PC-3 (cell line): ENCODE measurements around the gene SEMA3A. TPM values are rescaled to one million over a fixed set of nuclear protein-coding genes. Genes with fewer than 3 reads are reported as not detected.
"Not testable (repeated sequence)": the region's sequence is repeated elsewhere in the genome, so short reads cannot be mapped to it uniquely, and the experiment has no call there.

Experiments used
- ATAC-seq: fragments of 200-7000 bp; cut with Tn5 transposase; 2 replicates; pipeline ENCODE4 v1.9.1; 2020; ENCODE audit warnings: mild to moderate bottlenecking, moderate library complexity
- Bru-seq: library from RNA; stranded (reverse); fragments of 400-500 nt; gene quantifications from one replicate; lab custom pipeline; 2021; lab: Mats Ljungman, UMichigan
- BruChase-seq, 2 experiments: library from RNA; stranded (reverse); fragments of 400-500 nt; gene quantifications; one replicate each; lab custom pipeline; 2021; lab: Mats Ljungman, UMichigan
- BruUV-seq: library from RNA; stranded (reverse); fragments of 400-500 nt; replicated peaks from 2 replicates; lab custom pipeline; 2021; lab: Mats Ljungman, UMichigan
- CTCF ChIA-PET: fragments of 300-600 bp; sonication (Branson Sonifier 250); formaldehyde crosslinking; loops from one replicate; lab custom pipeline; 2022; ENCODE audit warnings: antibody characterized with exemption; lab: Charles Lee
- POLR2A ChIA-PET: fragments of 300-600 bp; sonication (Branson Sonifier 250); formaldehyde crosslinking; loops from one replicate; lab custom pipeline; 2022; ENCODE audit warnings: antibody characterized with exemption; ENCODE audit not compliant: unreplicated experiment; lab: Charles Lee
- DNase-seq: peaks from one replicate; pipeline ENCODE4 v3.0.0-alpha.2; 2015
- H2AFZ ChIP-seq: fragments of 300-600 bp; sonication (generic); 2 replicates; pipeline ENCODE4 v1.6.0; 2016; ENCODE audit warnings: antibody characterized with exemption, low read length
- H3F3A ChIP-seq: fragments of 300-600 bp; sonication (generic); one replicate; pipeline ENCODE4 v1.6.0; 2017; ENCODE audit warnings: antibody characterized with exemption, low read length, control low read depth, mild to moderate bottlenecking; ENCODE audit not compliant: unreplicated experiment
- H3K27ac ChIP-seq: fragments of 300-600 bp; sonication (generic); 2 replicates; pipeline ENCODE4 v1.5.1; 2016; ENCODE audit warnings: mild to moderate bottlenecking, low read length
- H3K27me3 ChIP-seq: fragments of 300-600 bp; sonication (generic); 2 replicates; pipeline ENCODE4 v1.6.1; 2016; ENCODE audit warnings: low read length, mixed read lengths
- H3K36me3 ChIP-seq: fragments of 300-600 bp; sonication (generic); 2 replicates; pipeline ENCODE4 v1.6.1; 2016; ENCODE audit warnings: low read depth, mixed run types, low read length, mixed read lengths
- H3K4me1 ChIP-seq: fragments of 300-600 bp; sonication (generic); 2 replicates; pipeline ENCODE4 v1.5.1; 2016; ENCODE audit warnings: low read length; ENCODE audit not compliant: insufficient read depth
- H3K4me2 ChIP-seq: fragments of 300-600 bp; sonication (generic); 2 replicates; pipeline ENCODE4 v1.6.0; 2016; ENCODE audit warnings: low read length
- H3K4me3 ChIP-seq: fragments of 300-600 bp; sonication (generic); 2 replicates; pipeline ENCODE4 v1.5.1; 2016; ENCODE audit warnings: mild to moderate bottlenecking, low read length, mixed read lengths
- H3K79me2 ChIP-seq: fragments of 300-600 bp; sonication (generic); 2 replicates; pipeline ENCODE4 v1.6.1; 2017; ENCODE audit warnings: low read length, mixed read lengths
- H3K9ac ChIP-seq: fragments of 300-600 bp; sonication (generic); 2 replicates; pipeline ENCODE4 v1.6.0; 2016; ENCODE audit warnings: mild to moderate bottlenecking, low read length
- H3K9me2 ChIP-seq: fragments of 300-600 bp; sonication (generic); replicated peaks from 2 replicates; pipeline ENCODE4 v1.6.1; 2016; ENCODE audit warnings: mixed run types, low read length, mixed read lengths
- H3K9me3 ChIP-seq: fragments of 300-600 bp; sonication (generic); 2 replicates; pipeline ENCODE4 v1.6.1; 2016; ENCODE audit warnings: low read length, mixed read lengths
- H4K20me1 ChIP-seq: fragments of 300-600 bp; sonication (generic); 2 replicates; pipeline ENCODE4 v1.6.1; 2016; ENCODE audit warnings: low read length, mixed read lengths
- CTCF ChIP-seq: fragments of 300-600 bp; sonication (generic); conservative IDR thresholded peaks from 2 replicates; pipeline ENCODE4 v1.5.1; 2017; ENCODE audit warnings: antibody characterized with exemption, low read depth, mild to moderate bottlenecking, low read length
- EZH2 ChIP-seq: fragments of 300-600 bp; sonication (generic); IDR thresholded peaks from one replicate; pipeline ENCODE4 v1.6.1; 2017; ENCODE audit warnings: antibody characterized with exemption, mild to moderate bottlenecking, low read length; ENCODE audit not compliant: unreplicated experiment
- EZH2phosphoT487 ChIP-seq: fragments of 300-600 bp; sonication (generic); IDR thresholded peaks from 2 replicates; pipeline ENCODE4 v1.6.1; 2018; ENCODE audit warnings: mild to moderate bottlenecking, antibody characterized with exemption, low read length, borderline replicate concordance
- intact Hi-C: fragments of 100-400 bp; cut with micrococcal nuclease; formaldehyde crosslinking; loops from 2 replicates; pipeline ENCODE4 v1.9.0; 2023
- long read RNA-seq: library from polyadenylated mRNA; unstranded; transcript quantifications from one replicate; pipeline ENCODE4 v2.0.0, GENCODE V29; 2021; ENCODE audit not compliant: unreplicated experiment
- total RNA-seq: library from RNA; depleted of rRNA; stranded (reverse); fragments of >200 nt; gene quantifications from 2 replicates; pipeline ENCODE4 v1.2.3, GENCODE V29; 2014; rRNA removed

The SEMA3A gene
- total RNA-seq (13.7 and 16.9 TPM in 2 replicates), Bru-seq, nascent RNA (percentile 88 among the genes with signal in this experiment), BruChase-seq, experiment 1, labeled RNA remaining after a 6-hour chase (percentile 65 among the genes with signal in this experiment), BruChase-seq, experiment 2, labeled RNA remaining after a 2-hour chase (percentile 66 among the genes with signal in this experiment)
- long read RNA-seq, full-length matches to known transcripts = 39 of 65 reads
- long read RNA-seq, partial matches to known transcripts = 4 of 65 reads
- long read RNA-seq, other reads (novel, unspliced or antisense) = 22 of 65 reads

GRCh38 chr7:84194484-84195271 is at the start of gene SEMA3A:
TSS of gene SEMA3A (minus strand) at chr7:84194789. CDS start at chr7:84194586, 203 bp downstream.
- BruUV-seq = TSS peak; percentile 56
- H3F3A ChIP-seq = no peaks in the 10 kb centered on the region

GRCh38 chr7:84243037-84243436 is 48.4 kb upstream of the SEMA3A start:
- H3K36me3 ChIP-seq, H3K4me3 ChIP-seq, H3K9me3 ChIP-seq, H3K4me2 ChIP-seq, H3K79me2 ChIP-seq, intact Hi-C loops, H2AFZ ChIP-seq, H3K9me2 ChIP-seq, H3K27me3 ChIP-seq, H4K20me1 ChIP-seq, ATAC-seq, POLR2A ChIA-PET, H3K9ac ChIP-seq, BruUV-seq, DNase-seq, H3K27ac ChIP-seq, CTCF ChIA-PET, H3F3A ChIP-seq: not testable (repeated sequence)
- H3K4me1 ChIP-seq = peaks cover 19% of the 10 kb centered on the region

More at GRCh38 chr7:84194484-84195271, at the start of gene SEMA3A:
- Histone ChIP-seq H3K4me3 (peak within 1 kb of the TSS; percentile 79), H3K9ac (peak within 1 kb of the TSS; percentile 96), H2AFZ (peak within 1 kb of the TSS; percentile 62), H3K27me3 (no peaks in the 10 kb centered on the region), H3K36me3 (no peaks in the 10 kb centered on the region), H3K9me2 (no peaks in the 10 kb centered on the region), H3K4me1 (peaks cover 36% of the 10 kb centered on the region), H3K79me2 (peaks cover 48% of the 10 kb centered on the region), H3K4me2 (peak within 1 kb of the TSS; percentile 81), H3K27ac (peak within 1 kb of the TSS; percentile 94), H3K9me3 (no peaks in the 10 kb centered on the region), H4K20me1 (no peaks in the 10 kb centered on the region)
- CTCF ChIA-PET = interaction anchor here (0.6 kb wide), 2 partner anchors 259 to 673 kb away, joined by 5 to 7 read pairs; no protein-coding TSS in a partner anchor
- intact Hi-C loops = loop anchor here (1.0 to 10.0 kb wide), 4 partner anchors 42 to 420 kb away; no protein-coding TSS in a partner anchor
- ATAC-seq = peak; percentile 77
- TF ChIP-seq CTCF = no peak
- no peak for TF ChIP-seq EZH2phosphoT487
- TF ChIP-seq EZH2 = no peak
- peak; percentile 77 for DNase-seq
- POLR2A ChIA-PET = interaction anchor here (0.5 to 0.7 kb wide), 4 partner anchors 169 to 689 kb away, joined by 3 to 13 read pairs (median 3); no protein-coding TSS in a partner anchor

GRCh38 chr7:84238596-84238995 is 44.0 kb upstream of the SEMA3A start:
- POLR2A ChIA-PET = no interaction called here
- Histone ChIP-seq H3K27me3 (no peaks in the 10 kb centered on the region), H3K9ac (peak overlapping the region; percentile 90), H3K4me2 (no peak overlapping the region), H3K36me3 (no peaks in the 10 kb centered on the region), H3K4me1 (peaks cover 31% of the 10 kb centered on the region), H3F3A (no peaks in the 10 kb centered on the region), H3K27ac (peak overlapping the region; percentile 100), H4K20me1 (no peaks in the 10 kb centered on the region), H3K9me3 (no peaks in the 10 kb centered on the region), H3K4me3 (no peak overlapping the region), H3K9me2 (no peaks in the 10 kb centered on the region), H3K79me2 (no peaks in the 10 kb centered on the region), H2AFZ (no peak overlapping the region)
- intact Hi-C loops = loop anchor here (5.0 kb wide), 3 partner anchors 214 to 289 kb away; no protein-coding TSS in a partner anchor
- ATAC-seq (no peak), DNase-seq (no peak)
- CTCF ChIA-PET = no interaction called here
- BruUV-seq = no TSS peak
- TF ChIP-seq EZH2 (no peak), EZH2phosphoT487 (no peak), CTCF (no peak)
